Stimulated activated effector memory CD8-positive, alpha-beta T cell treated with anti-CD3 and anti-CD28 coated beads, Interleukin-12 subunit alpha, Interleukin-12 subunit beta, amount 100 ng/mL, for 72 hours (primary cell): ENCODE data around the gene C4B.
"Not testable (repeated sequence)": the region's sequence is repeated elsewhere in the genome, so short reads cannot be mapped to it uniquely, and the experiment has no call there.

Experiments
- ATAC-seq: fragments of 150-1000 bp; cut with Tn5 transposase; 2 replicates; pipeline ENCODE4 v1.10.0; 2021
- DNase-seq, 2 donors: peaks; one replicate each; pipeline ENCODE4 v3.0.0; 2021 to 2022; ENCODE audit warnings: low spot score in 2 of 2
- H3K27ac Mint-ChIP-seq: one replicate; pipeline ENCODE4 v1.8.0; 2022; ENCODE audit warnings: mild to moderate bottlenecking, mixed read lengths
- H3K36me3 Mint-ChIP-seq: one replicate; pipeline ENCODE4 v1.8.0; 2022; ENCODE audit warnings: mild to moderate bottlenecking, mixed read lengths
- H3K4me1 Mint-ChIP-seq: one replicate; pipeline ENCODE4 v1.8.0; 2022; ENCODE audit warnings: mixed read lengths
- H3K4me3 Mint-ChIP-seq: one replicate; pipeline ENCODE4 v1.8.0; 2022; ENCODE audit warnings: mild to moderate bottlenecking, mixed read lengths
- H3K9me3 Mint-ChIP-seq: one replicate; pipeline ENCODE4 v1.8.0; 2022; ENCODE audit warnings: mixed read lengths

Gene C4B

DNA sequence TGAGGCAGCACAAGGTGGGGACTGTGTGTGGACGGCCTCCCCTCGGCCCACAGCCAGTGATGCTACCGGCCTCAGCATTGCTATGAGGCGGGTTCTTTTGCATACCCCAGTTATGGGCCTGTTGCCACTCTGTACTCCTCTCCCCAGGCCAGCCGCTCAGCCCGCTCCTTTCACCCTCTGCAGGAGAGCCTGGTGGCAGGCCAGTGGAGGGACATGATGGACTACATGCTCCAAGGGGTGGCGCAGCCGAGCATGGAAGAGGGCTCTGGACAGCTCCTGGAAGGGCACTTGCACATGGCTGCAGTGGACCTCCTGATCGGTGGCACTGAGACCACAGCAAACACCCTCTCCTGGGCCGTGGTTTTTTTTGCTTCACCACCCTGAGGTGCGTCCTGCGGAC lies 7.5 kb upstream of the C4B start:
- not testable (repeated sequence) for DNase-seq, H3K4me1 Mint-ChIP-seq, H3K4me3 Mint-ChIP-seq, H3K27ac Mint-ChIP-seq, ATAC-seq, H3K9me3 Mint-ChIP-seq, H3K36me3 Mint-ChIP-seq

DNA sequence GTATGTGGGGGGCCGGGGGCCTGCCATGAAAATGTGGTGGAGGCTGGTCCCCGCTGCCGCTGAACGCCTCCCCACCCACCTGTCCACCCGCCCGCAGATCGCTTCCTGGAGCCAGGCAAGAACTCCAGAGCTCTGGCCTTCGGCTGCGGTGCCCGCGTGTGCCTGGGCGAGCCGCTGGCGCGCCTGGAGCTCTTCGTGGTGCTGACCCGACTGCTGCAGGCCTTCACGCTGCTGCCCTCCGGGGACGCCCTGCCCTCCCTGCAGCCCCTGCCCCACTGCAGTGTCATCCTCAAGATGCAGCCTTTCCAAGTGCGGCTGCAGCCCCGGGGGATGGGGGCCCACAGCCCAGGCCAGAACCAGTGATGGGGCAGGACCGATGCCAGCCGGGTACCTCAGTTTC lies 6.6 kb upstream of the C4B start:
- H3K9me3 Mint-ChIP-seq, H3K27ac Mint-ChIP-seq, H3K36me3 Mint-ChIP-seq, ATAC-seq, H3K4me1 Mint-ChIP-seq, DNase-seq, H3K4me3 Mint-ChIP-seq: not testable (repeated sequence)

DNA sequence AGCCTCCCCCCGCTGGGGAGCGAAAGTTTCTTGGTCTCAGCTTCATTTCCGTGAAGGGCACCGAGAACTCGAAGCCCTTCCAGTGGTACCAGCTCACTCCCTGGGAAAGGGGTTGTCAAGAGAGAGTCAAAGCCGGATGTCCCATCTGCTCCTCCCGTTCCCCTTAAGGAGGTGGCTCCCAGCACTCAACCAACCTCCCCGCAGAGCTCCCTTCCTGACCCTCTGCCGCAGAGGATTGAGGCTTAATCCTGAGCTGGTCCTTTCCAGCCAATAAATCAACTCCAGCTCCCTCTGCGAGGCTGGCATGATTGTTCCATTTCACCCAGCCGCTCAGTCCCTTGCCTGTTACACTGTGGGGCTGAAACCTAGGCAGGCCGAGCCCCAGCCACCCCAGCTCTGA lies 6.0 kb upstream of the C4B start:
- H3K4me3 Mint-ChIP-seq, H3K4me1 Mint-ChIP-seq, H3K9me3 Mint-ChIP-seq, H3K36me3 Mint-ChIP-seq, ATAC-seq, H3K27ac Mint-ChIP-seq, DNase-seq: not testable (repeated sequence)

DNA sequence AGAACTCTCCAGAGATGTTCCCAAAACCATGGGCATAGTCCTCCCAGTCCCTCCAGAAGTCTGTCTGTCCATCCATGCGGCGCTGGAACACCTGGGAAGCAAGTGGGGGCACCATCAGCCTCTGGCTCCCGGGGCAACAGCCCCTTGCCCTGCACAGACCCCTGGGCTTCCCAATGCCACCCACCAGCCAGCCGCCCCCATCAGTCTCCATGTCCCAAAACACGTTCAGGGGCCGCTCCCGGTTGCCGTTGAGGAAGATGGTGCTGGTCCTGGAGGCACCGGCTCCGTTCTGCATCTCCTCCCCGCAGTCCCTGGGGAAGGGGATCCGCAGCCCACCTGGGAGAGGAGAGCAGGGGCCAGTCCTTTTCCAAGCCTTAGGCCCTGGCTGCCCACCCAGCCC lies 5.1 kb upstream of the C4B start:
- not testable (repeated sequence) for ATAC-seq, H3K4me3 Mint-ChIP-seq, H3K4me1 Mint-ChIP-seq, H3K36me3 Mint-ChIP-seq, H3K9me3 Mint-ChIP-seq, H3K27ac Mint-ChIP-seq, DNase-seq

DNA sequence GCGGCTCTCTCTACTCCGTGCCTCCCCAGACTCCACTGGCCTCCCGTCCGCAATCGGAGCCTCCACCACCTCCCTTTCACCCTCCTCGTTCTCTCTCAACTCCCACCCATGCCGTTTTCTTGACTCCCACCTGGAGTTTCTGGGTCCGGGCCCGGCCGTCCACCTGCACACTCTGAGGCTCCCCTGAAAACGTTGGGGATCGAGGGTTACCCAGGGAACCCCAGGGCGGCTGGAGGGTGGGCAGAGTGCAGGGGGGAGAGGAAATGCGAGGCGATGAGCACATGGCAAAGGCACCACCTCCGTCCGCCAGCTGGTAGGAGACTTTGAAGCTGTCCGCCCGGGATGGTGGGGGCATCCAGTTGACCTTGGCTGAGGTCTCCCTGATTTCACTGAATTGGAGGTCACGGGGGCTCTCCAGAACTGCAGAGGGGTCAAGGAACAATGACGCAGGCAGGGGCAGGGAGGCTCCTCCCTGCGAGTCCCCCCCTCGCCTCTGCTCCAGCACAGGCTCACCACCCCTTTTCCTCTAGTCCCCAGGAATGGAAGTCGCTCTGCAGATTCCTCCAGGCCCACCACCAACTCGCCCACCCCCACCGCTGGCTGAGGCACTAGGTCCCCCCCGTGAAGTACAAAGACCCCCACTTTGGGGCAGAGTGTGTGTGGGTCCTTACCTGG lies 3.6 kb upstream of the C4B start:
- not testable (repeated sequence) for H3K4me1 Mint-ChIP-seq, DNase-seq, H3K4me3 Mint-ChIP-seq

DNA sequence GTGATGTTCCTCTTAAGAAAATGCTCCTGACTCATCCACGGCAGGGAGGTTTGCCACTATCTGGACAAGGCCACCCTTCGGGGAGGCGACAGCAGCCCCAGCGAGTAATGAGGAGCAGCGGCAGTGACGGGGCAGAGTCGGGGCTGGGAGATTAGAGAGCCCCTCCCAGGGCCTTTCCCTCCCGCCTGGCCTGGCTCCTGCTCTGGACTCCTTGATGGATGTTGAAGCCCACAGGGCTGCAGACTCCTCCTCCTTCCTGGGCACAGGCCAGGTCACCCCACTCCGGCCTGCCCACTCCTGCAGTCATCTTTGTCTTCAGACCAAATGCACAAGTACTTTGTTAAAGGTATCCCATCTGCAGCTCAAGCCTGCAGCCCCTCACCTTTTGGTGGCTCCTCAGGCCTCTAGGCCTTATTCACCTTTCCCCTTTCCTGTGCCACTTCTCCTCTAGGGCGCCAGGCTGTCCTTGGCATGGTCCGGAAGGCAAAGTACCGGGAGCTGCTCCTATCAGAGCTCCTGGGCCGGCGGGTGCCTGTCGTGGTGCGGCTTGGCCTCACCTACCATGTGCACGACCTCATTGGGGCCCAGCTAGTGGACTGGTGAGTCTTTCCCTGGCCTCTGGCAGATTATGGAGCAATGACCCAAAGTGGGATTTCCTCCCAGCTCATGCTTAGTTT lies 1.5 kb upstream of the C4B start:
- not testable (repeated sequence) for DNase-seq, H3K4me1 Mint-ChIP-seq, H3K4me3 Mint-ChIP-seq, H3K9me3 Mint-ChIP-seq, ATAC-seq, H3K27ac Mint-ChIP-seq, H3K36me3 Mint-ChIP-seq

More for the DNA sequence above, 3.6 kb upstream of the C4B start:
- not testable (repeated sequence) for ATAC-seq, H3K9me3 Mint-ChIP-seq, H3K27ac Mint-ChIP-seq, H3K36me3 Mint-ChIP-seq

DNA sequence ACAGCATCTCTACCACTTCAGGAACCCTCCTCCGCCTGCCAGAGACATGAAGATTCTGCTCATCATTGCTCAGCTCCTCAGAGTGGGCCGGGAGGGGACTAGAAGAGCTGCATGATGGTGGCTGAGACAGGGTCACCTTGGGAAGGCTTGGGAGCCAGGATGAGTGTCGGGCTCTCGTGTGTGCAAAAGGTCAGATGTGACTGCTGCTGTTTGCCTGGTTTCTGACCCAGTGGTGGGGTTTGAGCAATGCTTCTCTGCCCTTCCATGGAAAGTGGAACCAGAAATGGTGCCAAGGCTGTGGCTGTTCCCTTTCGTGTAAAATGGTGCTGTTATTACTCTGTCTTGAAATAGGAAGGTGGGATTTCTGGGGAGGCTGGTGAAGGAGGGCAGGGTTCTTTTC lies 857 bp upstream of the C4B start:
- not testable (repeated sequence) for ATAC-seq, H3K9me3 Mint-ChIP-seq, H3K36me3 Mint-ChIP-seq, H3K4me1 Mint-ChIP-seq, H3K27ac Mint-ChIP-seq, H3K4me3 Mint-ChIP-seq, DNase-seq

DNA sequence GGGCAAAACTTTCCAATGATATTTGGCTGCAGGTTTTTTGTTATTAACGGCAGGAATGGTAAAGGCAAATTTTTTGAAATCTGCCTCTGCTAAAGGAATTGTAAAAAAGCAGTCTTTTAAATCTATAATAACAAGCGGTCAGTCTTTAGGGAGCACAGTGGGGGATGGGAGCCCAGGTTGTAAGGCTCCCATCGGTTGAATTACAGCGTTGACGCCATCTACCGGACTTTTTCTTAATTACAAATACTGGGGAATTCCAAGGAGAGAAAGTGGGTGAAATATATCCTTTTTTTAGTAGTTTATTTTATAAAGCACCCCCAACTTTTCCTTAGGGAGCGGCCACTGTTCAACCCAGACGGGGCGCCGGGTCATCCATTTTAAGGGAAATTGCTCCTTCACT lies 7.5 kb downstream of the C4B start:
- H3K9me3 Mint-ChIP-seq, H3K4me1 Mint-ChIP-seq, H3K36me3 Mint-ChIP-seq, H3K4me3 Mint-ChIP-seq, ATAC-seq, DNase-seq, H3K27ac Mint-ChIP-seq: not testable (repeated sequence)

DNA sequence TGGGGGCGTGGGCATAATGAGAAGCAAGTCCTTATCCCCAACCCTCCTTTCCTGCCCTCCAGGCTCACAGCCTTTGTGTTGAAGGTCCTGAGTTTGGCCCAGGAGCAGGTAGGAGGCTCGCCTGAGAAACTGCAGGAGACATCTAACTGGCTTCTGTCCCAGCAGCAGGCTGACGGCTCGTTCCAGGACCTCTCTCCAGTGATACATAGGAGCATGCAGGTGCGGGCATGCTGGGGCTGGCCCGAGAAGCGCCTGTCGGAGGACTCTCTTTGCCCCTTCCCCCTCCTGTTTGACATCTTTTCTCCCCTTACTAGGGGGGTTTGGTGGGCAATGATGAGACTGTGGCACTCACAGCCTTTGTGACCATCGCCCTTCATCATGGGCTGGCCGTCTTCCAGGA lies 14.0 kb downstream of the C4B start:
- H3K9me3 Mint-ChIP-seq, ATAC-seq, H3K36me3 Mint-ChIP-seq, H3K4me1 Mint-ChIP-seq, DNase-seq, H3K27ac Mint-ChIP-seq, H3K4me3 Mint-ChIP-seq: not testable (repeated sequence)

DNA sequence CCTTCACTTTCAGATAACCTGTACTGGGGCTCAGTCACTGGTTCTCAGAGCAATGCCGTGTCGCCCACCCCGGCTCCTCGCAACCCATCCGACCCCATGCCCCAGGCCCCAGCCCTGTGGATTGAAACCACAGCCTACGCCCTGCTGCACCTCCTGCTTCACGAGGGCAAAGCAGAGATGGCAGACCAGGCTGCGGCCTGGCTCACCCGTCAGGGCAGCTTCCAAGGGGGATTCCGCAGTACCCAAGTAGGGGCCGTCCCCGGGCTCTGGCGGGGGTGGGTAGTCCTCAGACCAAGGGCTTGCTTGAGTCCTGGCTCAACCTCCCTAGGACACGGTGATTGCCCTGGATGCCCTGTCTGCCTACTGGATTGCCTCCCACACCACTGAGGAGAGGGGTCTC lies 15.0 kb downstream of the C4B start:
- not testable (repeated sequence) for H3K4me1 Mint-ChIP-seq, ATAC-seq, H3K9me3 Mint-ChIP-seq, H3K4me3 Mint-ChIP-seq, H3K27ac Mint-ChIP-seq, H3K36me3 Mint-ChIP-seq, DNase-seq

DNA sequence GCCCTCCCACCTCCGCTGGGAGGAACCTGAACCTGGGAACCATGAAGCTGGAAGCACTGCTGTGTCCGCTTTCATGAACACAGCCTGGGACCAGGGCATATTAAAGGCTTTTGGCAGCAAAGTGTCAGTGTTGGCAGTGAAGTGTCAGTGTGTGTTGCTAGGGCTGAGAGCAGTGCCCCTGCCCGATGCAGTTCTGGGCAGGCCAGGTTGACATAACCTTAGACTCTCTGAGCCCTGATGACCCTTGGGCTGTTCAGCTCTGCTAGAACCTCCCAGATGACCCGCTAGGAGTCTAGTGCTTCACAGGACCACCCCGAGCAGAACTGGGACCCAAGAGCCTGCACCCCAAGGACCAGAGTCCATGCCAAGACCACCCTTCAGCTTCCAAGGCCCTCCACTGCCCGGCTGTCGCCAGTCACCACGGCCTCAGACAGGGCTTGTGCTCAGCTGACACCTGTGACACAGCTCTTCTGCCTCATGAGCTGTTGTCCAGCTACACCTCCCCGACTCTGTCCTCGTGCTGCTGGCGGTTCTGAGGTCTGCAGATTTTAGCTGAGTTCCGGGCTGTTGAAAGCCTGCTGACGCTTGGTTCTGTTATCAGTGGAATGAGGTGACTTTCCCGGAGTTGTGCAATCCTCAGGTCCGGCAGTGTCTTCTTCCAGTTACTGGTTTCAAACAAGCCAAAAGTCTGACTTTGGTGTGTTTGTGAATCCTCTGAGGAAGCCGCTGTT lies 20.9 kb downstream of the C4B start:
- not testable (repeated sequence) for H3K4me1 Mint-ChIP-seq, H3K9me3 Mint-ChIP-seq, H3K27ac Mint-ChIP-seq, H3K4me3 Mint-ChIP-seq, DNase-seq, H3K36me3 Mint-ChIP-seq, ATAC-seq

DNA sequence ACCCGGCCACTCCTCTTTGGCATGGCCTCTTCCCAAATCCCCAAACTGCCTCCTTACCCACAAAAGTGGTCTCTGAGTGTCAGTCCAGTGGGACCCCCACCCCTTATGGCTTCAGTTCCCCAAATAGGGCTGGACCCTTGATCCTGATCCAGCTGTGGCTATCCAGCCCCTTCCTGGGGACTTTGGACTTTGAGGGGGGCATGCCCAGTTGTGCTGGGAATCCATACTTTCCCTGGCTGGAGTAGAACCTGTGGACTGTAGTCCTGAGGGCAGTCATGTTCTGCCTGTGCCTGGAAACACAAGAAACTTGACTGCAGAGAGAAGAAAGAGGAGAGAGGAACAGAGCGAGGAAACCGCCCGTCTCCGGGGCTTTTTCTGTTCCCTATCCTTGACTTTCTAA lies 22.5 kb downstream of the C4B start:
- DNase-seq, H3K4me1 Mint-ChIP-seq, H3K4me3 Mint-ChIP-seq, ATAC-seq, H3K27ac Mint-ChIP-seq, H3K9me3 Mint-ChIP-seq, H3K36me3 Mint-ChIP-seq: not testable (repeated sequence)

DNA sequence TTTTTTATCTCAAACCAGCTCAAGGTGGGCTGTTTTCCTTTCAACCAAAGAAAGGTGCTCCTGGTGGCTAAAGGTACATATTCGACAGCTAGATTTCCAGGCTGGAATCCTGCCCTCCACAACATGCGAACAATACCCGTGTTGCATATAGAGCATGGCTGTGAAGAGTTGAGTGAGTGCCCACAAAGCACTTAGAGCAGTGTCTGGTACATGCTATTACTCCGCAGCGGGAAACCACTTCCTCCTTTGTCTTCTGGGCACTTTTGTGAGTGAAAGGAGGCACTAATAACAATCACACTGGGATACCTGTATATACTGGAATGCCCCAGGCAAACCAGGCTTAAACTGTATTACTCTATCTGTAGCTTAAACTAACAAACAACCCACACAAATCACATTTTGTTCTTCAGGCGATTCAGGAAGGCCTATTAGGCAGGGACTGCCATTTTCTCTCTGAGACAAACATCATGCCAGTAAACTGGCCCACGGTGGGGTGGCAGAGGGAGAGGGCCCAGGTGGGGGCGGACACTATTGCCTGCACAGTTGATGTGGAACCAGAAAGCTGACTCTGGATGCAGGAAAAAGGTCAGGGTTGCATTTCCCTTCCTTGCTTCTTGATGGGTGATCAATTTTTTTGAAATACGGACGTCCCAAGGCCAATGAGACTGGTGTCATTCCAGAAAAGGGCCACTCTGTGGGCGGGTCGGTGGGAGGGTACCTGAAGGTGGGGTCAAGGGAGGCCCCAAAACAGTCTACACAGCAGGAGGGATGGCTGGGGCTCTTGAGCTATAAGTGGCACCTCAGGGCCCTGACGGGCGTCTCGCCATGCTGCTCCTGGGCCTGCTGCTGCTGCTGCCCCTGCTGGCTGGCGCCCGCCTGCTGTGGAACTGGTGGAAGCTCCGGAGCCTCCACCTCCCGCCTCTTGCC lies 23.3 kb downstream of the C4B start, which contains the start of gene CYP21A2:
CYP21A2 (plus strand) TSS at position 818 of the 927 bp plus-strand sequence; CDS start at position 826, 8 bp downstream.
- H3K4me3 Mint-ChIP-seq, DNase-seq, H3K27ac Mint-ChIP-seq, H3K36me3 Mint-ChIP-seq, H3K4me1 Mint-ChIP-seq, H3K9me3 Mint-ChIP-seq: not testable (repeated sequence)
- ATAC-seq = peak; percentile 82

DNA sequence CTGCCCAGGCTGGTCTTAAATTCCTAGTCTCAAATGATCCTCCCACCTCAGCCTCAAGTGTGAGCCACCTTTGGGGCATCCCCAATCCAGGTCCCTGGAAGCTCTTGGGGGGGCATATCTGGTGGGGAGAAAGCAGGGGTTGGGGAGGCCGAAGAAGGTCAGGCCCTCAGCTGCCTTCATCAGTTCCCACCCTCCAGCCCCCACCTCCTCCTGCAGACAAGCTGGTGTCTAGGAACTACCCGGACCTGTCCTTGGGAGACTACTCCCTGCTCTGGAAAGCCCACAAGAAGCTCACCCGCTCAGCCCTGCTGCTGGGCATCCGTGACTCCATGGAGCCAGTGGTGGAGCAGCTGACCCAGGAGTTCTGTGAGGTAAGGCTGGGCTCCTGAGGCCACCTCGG lies 24.3 kb downstream of the C4B start:
- H3K4me1 Mint-ChIP-seq, H3K4me3 Mint-ChIP-seq, H3K36me3 Mint-ChIP-seq, H3K27ac Mint-ChIP-seq, H3K9me3 Mint-ChIP-seq, DNase-seq, ATAC-seq: not testable (repeated sequence)
